OCI-LY7 (cell line): ENCODE data around the gene ZPBP2.

Source experiments
- EZH2phosphoT487 ChIP-seq: fragments of 200-600 bp; sonication (generic); IDR thresholded peaks from 2 replicates; pipeline ENCODE4 v1.6.1; 2018; ENCODE audit warnings: low read depth, borderline replicate concordance, mild to moderate bottlenecking, mixed run types, antibody characterized with exemption, low read length, moderate library complexity, mixed read lengths
- TF ChIP-seq, protein P1 (sequence below): fragments of 200-600 bp; sonication (generic); conservative IDR thresholded peaks from 2 replicates; pipeline ENCODE4 v1.5.1; 2014; ENCODE audit warnings: mild to moderate bottlenecking, antibody characterized with exemption, low read length, moderate library complexity, mixed read lengths

DNA sequence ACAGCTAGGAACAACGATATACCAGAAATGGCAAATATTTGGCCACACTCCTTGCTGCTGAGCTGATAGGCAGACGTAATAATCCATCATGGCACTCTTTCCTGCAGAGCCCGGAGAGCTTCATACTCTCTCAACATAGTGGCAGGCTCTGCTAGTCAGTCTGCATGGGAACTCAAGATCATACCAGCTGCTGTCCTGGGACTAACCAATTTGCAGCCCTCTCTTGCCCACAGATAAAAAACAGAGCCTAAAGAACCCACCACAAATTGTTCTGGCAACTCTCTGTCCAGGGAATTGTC is 36.9 kb downstream of the ZPBP2 start:
- TF ChIP-seq, protein P1, sequence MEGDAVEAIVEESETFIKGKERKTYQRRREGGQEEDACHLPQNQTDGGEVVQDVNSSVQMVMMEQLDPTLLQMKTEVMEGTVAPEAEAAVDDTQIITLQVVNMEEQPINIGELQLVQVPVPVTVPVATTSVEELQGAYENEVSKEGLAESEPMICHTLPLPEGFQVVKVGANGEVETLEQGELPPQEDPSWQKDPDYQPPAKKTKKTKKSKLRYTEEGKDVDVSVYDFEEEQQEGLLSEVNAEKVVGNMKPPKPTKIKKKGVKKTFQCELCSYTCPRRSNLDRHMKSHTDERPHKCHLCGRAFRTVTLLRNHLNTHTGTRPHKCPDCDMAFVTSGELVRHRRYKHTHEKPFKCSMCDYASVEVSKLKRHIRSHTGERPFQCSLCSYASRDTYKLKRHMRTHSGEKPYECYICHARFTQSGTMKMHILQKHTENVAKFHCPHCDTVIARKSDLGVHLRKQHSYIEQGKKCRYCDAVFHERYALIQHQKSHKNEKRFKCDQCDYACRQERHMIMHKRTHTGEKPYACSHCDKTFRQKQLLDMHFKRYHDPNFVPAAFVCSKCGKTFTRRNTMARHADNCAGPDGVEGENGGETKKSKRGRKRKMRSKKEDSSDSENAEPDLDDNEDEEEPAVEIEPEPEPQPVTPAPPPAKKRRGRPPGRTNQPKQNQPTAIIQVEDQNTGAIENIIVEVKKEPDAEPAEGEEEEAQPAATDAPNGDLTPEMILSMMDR, result no peak
- no peak for TF ChIP-seq EZH2phosphoT487
